DMS 273 (cell line): ENCODE measurements around the gene ZNF33A.
A peak's percentile ranks its signal among the peaks of the same experiment; 100 is the strongest.
"Not testable (repeated sequence)": the region's sequence is repeated elsewhere in the genome, so short reads cannot be mapped to it uniquely, and the experiment has no call there.

Experiments
- DNase-seq: peaks from one replicate; lab custom pipeline; 2025; ENCODE audit not compliant: unreplicated experiment; lab: John Stamatoyannopoulos, UW

The ZNF33A gene

DNA sequence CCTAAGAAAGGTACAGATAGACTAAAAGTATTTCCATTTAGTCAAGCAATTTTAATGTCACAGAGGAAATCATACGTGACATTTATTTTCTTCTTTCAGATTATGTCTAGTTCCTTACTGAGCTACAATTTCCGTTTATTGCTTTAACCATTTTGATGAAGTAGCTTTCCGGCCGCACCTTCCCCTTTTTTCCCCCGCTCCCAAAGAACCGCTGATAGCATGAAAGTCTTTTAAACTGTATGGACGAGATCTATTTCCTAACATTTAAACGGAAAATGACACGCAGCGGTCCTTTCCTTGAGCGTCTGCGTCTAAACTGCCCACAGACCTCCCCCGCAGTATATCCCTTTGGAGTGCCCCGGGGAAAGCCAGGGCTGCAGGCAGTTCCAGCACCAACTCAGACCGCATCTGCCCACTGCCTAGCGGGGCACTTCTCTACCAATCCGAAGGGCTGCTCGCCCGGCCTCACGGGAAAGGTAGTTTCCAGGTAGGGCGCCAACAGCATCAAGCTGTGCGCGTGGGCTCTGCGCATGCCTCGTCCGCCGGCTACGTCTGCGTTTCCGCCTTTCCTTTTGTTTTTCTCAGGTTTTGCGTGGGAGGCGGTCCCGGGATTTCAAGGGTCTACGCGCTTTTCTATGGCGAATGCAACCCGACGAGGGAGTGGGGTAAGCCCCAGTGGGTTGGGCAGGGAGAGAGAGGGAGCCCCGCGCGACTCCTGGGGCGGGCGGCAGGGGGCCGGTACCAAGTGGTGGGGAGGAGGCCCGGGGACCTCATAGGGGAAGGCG is at the start of gene ZNF33A:
Gene ZNF33A, plus strand, starts transcription at position 557 of the 785 bp plus-strand sequence. CDS start 1,667 bp downstream, outside the sequence.
- DNase-seq: peak; percentile 91

- DNase-seq: no peak
Measured at GRCh38 chr10:37965006-37965405, 45.5 kb upstream of the ZNF33A start.

GRCh38 chr10:37972396-37972795 is 38.1 kb upstream of the ZNF33A start:
- DNase-seq: no peak

GRCh38 chr10:37975401-37975991 is 35.0 kb upstream of the ZNF33A start:
- peak; percentile 33 for DNase-seq

DNA sequence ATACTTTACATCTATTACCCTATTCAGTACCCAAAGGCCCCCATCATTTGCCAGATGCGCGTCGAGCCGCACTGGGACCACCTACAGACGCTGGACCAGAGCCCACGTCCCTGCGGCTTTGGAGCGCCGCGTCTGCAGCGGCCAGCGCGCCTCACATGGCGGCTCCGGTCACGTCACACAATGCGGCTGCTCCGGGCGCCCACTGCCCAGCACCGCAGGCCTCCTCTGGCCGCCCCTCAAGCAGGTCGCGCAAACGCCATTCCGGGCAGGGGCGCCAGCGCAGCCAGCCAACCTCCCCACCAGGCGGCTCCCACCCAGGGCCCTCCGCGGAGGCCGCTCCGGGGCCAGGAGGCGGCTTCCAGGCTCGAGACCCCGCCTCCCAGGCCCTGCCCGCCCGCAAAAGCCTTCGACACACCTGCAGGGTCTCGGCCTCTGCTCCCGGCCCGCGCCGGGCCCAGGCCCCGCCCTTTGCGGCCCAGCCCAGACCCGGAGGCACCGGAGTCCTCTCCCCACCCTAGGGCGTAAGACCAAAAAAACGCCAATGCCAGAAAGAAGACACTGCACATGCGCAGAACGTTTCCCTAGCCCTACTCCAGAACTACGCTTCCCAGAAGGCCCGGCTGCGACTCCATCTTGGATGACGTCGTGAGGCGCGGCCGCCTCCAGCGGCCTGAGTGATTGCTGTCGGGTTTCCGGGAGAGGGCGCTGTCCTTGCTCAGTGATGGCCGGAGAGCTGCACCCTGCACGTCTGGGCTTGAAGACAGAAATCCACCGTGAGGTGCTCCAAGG is 34.2 kb upstream of the ZNF33A start, which contains the start of gene ZNF25:
Gene ZNF25, minus strand, starts transcription at position 557 of the 789 bp plus-strand sequence. CDS start 4,925 bp downstream, outside the sequence.
- peak; percentile 98 for DNase-seq

- DNase-seq: no peak
Measured at GRCh38 chr10:37976880-37977203, 33.6 kb upstream of the ZNF33A start.

DNA sequence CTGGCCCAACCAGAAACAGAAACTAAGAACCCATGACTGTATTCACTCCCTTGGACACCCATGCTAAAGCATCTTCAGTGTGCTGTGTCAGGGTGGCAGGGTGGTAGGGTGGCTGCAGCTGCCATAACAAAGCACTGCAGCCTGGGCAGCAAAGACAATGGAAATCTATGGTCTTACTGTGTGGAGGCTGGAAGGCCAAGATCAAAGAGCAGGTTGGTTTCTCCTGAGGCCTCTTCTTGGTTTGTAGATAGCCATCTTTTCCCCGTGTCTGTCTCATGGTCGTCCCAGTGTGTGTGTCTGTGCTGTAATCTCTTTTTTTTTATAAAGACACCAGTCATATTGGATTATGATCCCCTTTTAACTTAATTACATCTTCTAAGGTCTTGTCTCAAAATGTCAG is 18.8 kb upstream of the ZNF33A start:
- DNase-seq: no peak

- peak; percentile 0 for DNase-seq
Measured at GRCh38 chr10:37992083-37992482, 18.4 kb upstream of the ZNF33A start.

DNA sequence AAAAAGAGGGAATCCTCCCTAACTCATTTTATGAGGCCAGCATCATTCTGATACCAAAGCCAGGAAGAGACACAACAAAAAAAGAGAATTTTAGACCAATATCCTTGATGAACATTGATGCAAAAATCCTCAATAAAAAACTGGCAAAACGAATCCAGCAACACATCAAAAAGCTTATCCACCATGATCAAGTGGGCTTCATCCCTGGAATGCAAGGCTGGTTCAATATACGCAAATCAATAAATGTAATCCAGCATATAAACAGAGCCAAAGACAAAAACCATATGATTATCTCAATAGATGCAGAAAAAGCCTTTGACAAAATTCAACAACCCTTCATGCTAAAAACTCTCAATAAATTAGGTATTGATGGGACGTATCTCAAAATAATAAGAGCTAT is 11.6 kb upstream of the ZNF33A start:
- not testable (repeated sequence) for DNase-seq

DNA sequence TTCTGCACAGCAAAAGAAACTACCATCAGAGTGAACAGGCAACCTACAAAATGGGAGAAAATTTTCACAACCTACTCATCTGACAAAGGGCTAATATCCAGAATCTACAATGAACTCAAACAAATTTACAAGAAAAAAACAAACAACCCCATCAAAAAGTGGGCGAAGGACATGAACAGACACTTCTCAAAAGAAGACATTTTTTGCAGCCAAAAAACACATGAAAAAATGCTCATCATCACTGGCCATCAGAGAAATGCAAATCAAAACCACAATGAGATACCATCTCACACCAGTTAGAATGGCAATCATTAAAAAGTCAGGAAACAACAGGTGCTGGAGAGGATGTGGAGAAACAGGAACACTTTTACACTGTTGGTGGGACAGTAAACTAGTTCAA is 10.0 kb upstream of the ZNF33A start:
- not testable (repeated sequence) for DNase-seq

DNA sequence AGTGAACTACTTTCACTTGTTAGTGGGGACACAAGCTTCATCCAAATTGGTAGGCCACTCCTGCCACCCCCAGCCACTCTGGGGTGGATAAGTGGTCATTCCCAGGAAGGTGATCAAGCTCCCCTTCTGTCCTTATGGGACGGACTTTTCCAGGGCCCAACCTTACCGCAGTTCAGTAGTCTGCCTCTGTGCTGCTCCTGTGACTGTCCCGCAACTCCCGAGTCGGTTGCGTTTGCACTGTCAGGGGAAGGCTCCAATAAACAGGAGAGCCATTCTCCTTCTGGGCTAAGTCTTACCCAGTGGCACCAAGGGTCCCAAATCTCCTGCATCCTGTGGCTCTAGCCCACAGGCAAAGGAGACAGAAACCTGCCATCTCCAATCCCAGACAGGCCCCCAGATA is 7.4 kb upstream of the ZNF33A start:
- no peak for DNase-seq

- no peak for DNase-seq
Measured at GRCh38 chr10:38003588-38003987, 6.9 kb upstream of the ZNF33A start.

DNA sequence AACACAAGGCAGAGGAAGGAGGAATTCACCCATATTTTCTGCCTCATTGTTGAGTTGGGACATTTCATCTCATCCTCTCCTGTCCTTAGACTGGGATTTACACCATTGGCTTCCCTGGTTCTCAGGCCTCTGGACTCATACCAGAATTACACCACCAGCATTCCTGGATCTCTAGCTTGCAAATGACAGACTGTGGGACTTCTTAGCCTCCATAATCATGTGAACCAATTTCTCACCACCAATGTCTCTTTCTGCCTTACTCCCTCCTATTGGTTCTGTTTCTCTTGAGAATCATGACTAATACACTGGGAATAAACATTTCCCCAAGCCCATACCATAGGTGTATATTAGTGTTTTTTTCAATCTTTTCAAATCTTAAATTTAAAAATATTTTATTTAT is 2.9 kb upstream of the ZNF33A start:
- DNase-seq: no peak

DNA sequence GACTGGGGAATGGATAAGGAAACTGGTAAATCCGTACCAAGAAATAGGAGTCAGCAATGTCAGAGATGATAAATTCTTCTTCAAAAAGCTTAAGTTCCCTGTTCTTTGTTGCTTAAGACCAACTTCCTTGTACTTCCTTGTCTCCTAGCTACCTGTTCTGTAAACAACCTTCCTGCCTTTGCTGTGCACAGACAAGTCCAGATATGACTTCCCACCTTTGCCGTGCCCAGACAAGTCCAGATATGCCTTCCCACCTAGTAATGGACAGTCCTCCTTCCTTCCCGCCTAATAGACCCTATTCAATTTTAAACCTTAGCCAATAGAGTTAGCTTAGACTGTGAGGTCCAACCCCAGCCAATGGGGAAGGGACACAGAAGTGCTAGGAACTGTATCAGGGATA is 2.5 kb upstream of the ZNF33A start:
- no peak for DNase-seq

DNA sequence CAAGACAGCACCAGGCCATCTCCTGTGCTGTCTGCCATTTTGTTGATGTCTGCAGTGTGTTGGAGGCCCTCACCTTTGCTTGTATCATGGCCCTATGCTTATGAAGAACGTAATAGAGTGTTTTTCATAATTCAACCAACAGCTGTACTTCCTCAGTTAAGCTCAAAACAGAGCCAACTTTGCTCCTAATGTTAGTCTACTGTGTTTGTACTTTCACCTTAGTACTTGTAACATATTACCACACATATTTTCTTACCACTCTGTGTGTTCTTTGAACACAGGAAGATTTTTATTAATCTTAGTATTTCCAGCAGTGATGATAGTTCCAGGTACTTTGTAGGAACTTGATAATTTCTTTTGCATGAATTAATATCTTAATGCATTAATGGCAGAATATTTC is 5.9 kb downstream of the ZNF33A start:
- DNase-seq: no peak

DNA sequence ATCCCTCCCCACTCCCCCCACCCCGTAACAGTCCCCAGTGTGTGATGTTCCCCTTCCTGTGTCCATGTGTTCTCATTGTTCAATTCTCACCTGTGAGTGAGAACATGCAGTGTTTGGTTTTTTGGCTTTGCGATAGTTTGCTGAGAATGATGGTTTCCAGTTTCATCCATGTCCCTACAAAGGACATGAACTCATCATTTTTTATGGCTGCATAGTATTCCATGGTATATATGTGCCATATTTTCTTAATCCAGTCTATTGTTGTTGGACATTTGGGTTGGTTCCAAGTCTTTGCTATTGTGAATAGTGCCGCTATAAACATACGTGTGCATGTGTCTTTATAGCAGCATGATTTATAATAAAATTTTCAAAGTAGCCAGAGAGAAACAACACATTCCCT is 8.6 kb downstream of the ZNF33A start:
- not testable (repeated sequence) for DNase-seq

DNA sequence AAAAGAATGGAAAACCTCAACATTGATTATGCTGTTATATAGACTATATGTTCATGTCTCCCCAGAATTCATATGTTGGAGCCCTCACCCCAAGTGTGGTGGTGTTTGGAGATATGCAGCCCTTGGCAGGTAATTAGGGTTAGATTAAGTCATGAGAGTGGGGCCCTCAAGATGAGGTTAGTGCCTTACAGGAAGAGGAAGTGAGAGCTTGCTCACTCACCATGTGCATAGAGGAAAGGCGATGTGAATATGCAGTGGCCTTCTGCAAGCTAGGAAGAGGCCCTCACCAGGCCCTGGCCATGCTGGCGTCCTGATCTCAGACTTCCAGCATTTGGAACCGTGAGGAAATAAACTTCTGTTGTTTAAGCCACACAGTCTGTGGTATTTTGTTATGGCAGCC is 14.8 kb downstream of the ZNF33A start:
- no peak for DNase-seq

- DNase-seq: no peak
Measured at GRCh38 chr10:38027986-38028385, 17.5 kb downstream of the ZNF33A start.

DNA sequence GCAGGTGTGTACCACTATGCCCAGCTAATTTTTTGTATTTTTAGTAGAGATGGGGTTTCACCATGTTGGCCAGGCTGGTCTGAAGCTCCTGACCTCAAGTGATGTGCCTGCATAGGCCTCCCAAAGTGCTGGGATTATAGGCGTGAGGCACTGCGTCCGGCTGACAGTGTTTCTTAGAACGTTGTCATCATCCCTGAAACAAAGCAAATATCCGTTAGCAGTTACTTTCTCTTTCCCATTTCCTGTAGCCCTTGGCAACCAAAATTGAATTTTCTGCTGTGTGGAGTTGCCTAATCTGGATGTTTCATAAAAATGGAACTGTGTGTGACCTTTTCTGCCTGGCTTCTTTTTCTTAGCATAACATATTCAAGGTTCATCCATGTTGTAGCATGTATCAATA is 22.4 kb downstream of the ZNF33A start:
- no peak for DNase-seq

- DNase-seq: no peak
Measured at GRCh38 chr10:38038107-38038931, 27.8 kb downstream of the ZNF33A start.

DNA sequence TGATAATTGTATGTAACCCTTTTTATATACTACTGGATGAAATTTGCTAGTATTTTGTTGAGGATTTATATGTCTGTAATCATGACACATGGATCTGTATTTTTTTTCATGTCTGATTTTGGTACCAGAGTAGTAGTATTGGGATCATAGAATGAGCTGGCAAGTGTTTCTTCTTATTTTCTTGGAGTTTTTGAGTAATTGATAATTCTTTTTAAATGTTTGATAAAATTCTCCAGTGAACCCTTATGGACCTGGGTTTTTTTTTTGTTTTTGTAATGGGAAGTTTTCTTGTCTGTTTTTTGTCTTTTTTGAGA is 28.4 kb downstream of the ZNF33A start:
- DNase-seq: no peak
